Measurements from ENCODE around the gene CCSAP.
"Not testable (repeated sequence)": the region's sequence is repeated elsewhere in the genome, so short reads cannot be mapped to it uniquely, and the experiment has no call there.

The CCSAP gene

DNA sequence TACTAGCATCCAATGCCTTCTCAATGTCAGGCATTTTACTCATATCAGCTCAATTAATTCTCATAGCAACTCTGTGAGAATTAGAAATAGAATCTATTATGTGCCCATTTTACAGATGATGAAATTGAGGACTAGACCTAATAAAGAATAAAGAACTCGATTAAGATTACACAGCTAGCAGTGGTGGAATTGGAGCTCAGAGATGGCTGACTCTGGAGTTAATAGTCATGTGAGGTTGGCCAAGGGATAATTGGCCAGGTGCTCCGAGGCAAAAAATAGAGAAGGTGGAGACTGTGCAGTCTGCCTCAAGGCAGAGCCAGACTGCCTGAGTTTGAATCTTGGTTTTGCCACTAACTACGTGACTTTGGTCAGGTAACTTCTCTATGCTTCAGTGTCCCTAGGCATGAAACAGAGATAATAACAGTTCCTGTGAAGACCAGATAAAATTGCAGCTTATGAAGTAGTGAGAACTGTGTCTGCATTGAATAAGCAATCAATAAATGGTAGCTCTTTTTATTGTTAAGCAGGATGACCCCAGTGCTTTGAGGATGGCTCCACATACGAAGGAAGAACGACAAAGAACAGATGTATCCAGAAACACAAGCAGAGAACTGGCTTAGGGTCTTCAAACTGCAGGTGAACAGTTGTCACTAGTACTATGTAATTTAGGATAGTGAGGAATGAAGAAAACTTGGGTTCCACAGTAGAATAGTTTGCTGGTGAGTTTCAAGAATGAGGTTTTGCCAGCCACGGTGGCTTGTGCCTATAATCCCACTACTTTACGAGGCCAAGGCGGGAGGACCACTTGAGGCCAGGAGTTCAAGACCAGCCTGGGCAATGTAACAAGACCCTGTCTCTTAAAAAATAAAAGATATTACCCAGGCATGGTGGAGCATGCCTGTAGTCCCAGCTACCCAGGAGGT is 6.9 kb upstream of the CCSAP start:
- Mint-ChIP-seq H3K4me1 (no peaks in the 10 kb centered on the region), H3K4me3 (no peak overlapping the region), H3K36me3 (no peaks in the 10 kb centered on the region), H3K27me3 (peaks cover 39 to 46% of the 10 kb centered on the region in 2 donors), H3K27ac (no peak overlapping the region), H3K9me3 (peaks cover 0 to 3% of the 10 kb centered on the region in 2 donors)
- ATAC-seq (replicated peaks) (no peak), DNase-seq (no peak)

DNA sequence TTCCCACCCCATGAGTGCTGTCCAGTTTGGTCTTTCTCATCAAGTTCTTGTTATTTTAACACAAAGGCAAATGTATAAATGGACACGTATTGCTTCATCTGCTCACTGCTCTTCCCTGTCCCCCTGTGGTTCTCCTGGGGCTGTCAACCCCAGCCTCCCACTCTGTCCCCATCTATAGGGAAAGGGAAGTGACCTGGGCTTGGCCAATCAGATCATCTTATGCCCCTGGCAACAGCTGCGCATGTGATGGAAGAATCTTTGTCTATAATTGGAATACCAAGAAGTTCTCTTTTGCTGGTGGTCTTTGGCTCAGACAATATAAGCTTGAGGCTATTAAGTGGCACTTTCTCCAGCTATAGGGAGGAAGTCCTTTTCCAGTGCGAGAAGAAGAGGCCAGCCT is 4.7 kb upstream of the CCSAP start:
- no peak for DNase-seq
- ATAC-seq (replicated peaks) = no peak
- H3K36me3 Mint-ChIP-seq = no peaks in the 10 kb centered on the region
- H3K27me3 Mint-ChIP-seq = peaks cover 36% of the 10 kb centered on the region in 2 donors
- H3K27ac Mint-ChIP-seq = no peak overlapping the region
- peaks cover 5 to 8% of the 10 kb centered on the region in 2 donors for H3K4me1 Mint-ChIP-seq
- H3K9me3 Mint-ChIP-seq = peaks cover 0 to 1% of the 10 kb centered on the region in 2 donors
- H3K4me3 Mint-ChIP-seq = no peak overlapping the region

DNA sequence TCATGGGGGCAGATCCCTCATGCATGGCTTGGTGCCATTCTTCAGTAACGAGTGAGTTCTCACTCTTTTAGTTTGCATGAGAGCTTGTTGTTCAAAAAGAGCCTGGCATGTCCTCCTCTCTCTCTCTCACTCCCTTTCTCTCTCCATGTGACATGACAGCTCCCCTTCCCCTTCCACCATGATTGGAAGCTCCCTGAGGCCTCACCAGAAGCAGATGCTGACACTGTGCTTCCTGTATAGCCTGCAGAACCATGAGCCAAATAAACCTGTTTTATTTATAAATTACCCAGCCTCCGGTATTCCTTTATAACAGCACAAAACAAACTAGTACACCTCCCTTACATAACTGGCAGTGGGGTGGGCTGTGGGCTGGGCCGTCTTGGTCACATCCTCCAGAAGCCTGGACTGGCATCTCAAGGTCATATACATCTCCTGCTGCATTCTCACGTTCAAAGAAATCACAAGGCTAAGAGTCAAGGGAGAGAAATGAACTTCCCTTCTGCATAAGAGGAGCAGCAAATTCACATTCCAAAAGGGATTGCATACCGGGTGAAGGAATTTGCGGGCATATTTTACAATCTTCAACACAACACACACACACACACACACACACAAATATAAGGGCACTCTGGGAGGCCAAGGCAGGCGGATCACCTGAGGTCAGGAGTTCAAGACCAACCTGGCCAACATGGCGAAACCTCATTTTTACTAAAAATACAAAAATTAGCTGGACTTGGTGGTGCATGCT is 2.3 kb upstream of the CCSAP start:
- no peak overlapping the region for H3K4me3 Mint-ChIP-seq
- H3K27ac Mint-ChIP-seq = no peak overlapping the region
- no peaks in the 10 kb centered on the region for H3K36me3 Mint-ChIP-seq

DNA sequence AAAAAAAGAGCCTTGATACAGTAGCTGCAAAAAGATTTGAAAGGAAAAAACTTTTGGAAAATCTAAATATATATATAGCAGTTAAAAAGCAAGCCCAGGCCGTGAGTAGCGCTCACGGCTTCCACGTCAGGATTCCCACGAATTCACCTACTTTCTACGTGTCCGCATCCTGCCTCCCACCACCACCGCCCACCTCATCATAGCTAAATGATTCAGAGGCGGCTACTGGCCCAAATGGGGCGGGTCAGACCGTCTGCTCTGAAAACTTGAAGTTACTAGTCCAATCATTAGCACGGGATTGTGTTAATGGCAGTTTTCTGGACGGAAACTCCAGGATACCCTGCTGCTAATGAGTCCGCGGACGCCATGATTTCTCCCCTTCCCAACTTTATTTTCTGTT is 1.3 kb upstream of the CCSAP start:
- Mint-ChIP-seq H3K9me3 (peaks cover 0 to 1% of the 10 kb centered on the region in 2 donors), H3K4me1 (peaks cover 21 to 35% of the 10 kb centered on the region in 2 donors), H3K27ac (no peak overlapping the region), H3K27me3 (peaks cover 21 to 26% of the 10 kb centered on the region in 2 donors), H3K36me3 (peaks cover 0 to 5% of the 10 kb centered on the region in 2 donors), H3K4me3 (peak overlapping the region; percentile 4 to 21)
- no peak for ATAC-seq (replicated peaks)
- no peak for DNase-seq

More for the DNA sequence above, 2.3 kb upstream of the CCSAP start:
- Mint-ChIP-seq H3K9me3 (peaks cover 0 to 1% of the 10 kb centered on the region in 2 donors), H3K27me3 (peaks cover 24 to 26% of the 10 kb centered on the region in 2 donors), H3K4me1 (peaks cover 14 to 25% of the 10 kb centered on the region in 2 donors)
- DNase-seq (no peak), ATAC-seq (replicated peaks) (no peak)

DNA sequence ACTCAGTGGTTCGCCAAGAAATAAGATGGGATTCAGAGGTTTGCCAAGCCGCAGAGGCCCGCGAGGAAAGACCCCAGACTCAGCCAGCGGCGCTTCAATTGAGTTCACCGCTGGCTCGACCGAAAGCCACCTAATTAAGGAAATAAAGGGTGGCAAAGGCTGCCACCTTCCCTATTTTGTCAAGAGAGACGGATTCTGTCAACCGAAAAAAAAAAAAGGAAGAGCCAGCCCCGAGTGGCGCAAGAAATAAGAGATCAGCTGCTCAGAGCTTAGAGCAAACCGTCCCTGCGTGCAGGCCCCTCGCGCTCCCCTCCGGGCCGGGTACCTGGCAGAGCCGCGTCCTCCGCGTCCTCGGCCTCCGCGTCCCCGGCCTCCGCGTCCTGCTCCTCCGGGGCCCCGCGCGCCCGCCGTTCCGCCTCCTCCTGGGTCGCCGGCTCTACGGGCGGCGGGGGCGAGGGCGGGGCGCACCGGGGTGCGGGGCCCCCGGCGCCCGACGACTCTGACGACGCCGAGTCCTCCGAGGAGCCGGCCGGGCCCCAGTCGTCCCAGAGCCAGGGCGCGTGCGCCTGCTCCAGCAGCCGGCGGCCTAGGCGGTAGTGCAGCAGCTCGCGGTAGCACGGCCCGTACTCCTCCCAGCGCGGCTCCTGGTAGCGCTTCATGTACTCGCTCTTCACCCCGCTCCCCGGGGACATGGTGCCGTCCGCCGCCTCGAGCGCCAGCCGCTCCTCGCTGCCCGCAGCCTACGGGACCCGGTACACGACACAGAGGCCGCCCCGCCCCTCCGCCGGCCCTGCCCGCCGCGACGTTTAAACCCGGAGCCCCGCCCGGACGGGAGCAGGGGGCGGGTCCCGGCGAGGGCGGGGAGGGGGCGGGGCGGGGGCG is 832 bp downstream of the CCSAP start:
- peak overlapping the region; percentile 91 for H3K27ac Mint-ChIP-seq
- peaks cover 12 to 17% of the 10 kb centered on the region in 2 donors for H3K27me3 Mint-ChIP-seq
- ATAC-seq (replicated peaks) = peak; percentile 80 to 85

DNA sequence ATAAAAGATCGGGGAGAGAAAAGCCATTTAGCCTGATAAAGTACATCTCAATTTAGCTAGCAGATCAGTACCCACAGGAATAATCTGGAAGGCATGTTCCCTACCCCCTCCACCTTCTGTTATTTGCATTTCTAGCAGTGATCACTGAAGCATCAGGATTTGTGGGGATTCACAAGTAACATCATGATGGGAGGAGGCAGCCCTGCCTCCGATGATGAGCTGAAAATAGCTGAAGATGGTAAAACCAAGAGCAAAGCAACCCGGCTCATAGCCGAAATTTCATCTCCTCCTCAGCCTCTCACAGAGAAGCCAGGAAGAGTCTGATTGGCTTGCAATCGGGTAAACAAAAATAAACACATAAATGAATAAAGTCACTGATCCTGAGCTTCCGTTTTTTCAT is 2.4 kb downstream of the CCSAP start:
- DNase-seq = no peak
- no peak for ATAC-seq (replicated peaks)
- Mint-ChIP-seq H3K9me3 (peaks cover 0 to 1% of the 10 kb centered on the region in 2 donors), H3K4me3 (peak overlapping the region; percentile 52 to 56), H3K27ac (peak overlapping the region; percentile 62), H3K4me1 (peaks cover 31 to 59% of the 10 kb centered on the region in 2 donors), H3K36me3 (peaks cover 5 to 9% of the 10 kb centered on the region in 2 donors), H3K27me3 (peaks cover 5 to 9% of the 10 kb centered on the region in 2 donors)

More for the DNA sequence above, 832 bp downstream of the CCSAP start:
- H3K4me1 Mint-ChIP-seq = peaks cover 31 to 54% of the 10 kb centered on the region in 2 donors
- peaks cover 3 to 9% of the 10 kb centered on the region in 2 donors for H3K36me3 Mint-ChIP-seq
- H3K9me3 Mint-ChIP-seq = peaks cover 0 to 1% of the 10 kb centered on the region in 2 donors
- DNase-seq = peak; percentile 71
- peak overlapping the region; percentile 90 to 91 for H3K4me3 Mint-ChIP-seq

DNA sequence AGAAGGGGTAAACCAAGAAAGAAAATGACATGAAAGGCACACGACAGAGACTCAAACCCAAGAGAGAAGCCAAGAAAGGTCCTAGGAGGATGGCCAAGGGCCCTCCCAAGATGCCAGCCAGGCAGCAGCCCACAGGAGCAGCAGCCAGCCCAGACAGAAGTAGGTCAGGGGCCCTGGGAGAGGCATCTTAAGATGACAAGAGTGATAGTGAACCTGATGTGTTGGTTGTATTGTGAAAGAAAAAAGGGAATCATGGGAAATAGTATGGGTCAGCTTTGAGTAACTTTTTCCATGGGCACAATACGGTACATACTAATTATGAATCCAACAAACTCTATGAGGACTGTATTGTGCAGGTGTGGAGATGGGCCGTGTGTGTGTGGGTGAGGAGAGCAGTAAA is 3.3 kb downstream of the CCSAP start:
- H3K27me3 Mint-ChIP-seq = no peaks in the 10 kb centered on the region
- peaks cover 31 to 59% of the 10 kb centered on the region in 2 donors for H3K4me1 Mint-ChIP-seq
- H3K9me3 Mint-ChIP-seq = no peaks in the 10 kb centered on the region
- DNase-seq (no peak), ATAC-seq (replicated peaks) (no peak)
- peak overlapping the region in 1 of 2 donors; percentile 29 for H3K4me3 Mint-ChIP-seq
- no peak overlapping the region for H3K27ac Mint-ChIP-seq
- peaks cover 11 to 19% of the 10 kb centered on the region in 2 donors for H3K36me3 Mint-ChIP-seq

DNA sequence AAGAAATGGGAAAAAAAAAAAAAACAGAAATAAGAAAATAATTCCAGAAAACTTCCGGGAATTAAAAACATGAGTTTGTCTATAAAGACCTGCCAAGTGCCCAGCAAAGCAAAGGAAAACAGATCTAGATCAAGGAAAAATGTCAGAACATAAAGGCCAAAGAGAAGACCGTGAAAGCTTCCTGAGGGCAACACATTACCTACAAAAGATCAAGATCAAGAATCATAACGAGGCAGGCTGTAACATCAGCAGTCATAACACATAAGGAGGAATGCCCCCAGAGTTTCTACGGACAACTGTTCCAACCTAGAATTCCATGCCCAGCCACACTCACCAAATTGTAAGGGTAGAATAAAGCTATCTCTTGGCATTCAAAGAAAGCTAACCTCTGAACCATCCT is 3.8 kb downstream of the CCSAP start:
- Mint-ChIP-seq H3K27ac (no peak overlapping the region), H3K36me3 (peaks cover 13 to 23% of the 10 kb centered on the region in 2 donors), H3K4me3 (no peak overlapping the region), H3K27me3 (no peaks in the 10 kb centered on the region), H3K4me1 (peaks cover 31 to 59% of the 10 kb centered on the region in 2 donors), H3K9me3 (peaks cover 2 to 3% of the 10 kb centered on the region in 2 donors)
- ATAC-seq (replicated peaks) = no peak
- DNase-seq = no peak

DNA sequence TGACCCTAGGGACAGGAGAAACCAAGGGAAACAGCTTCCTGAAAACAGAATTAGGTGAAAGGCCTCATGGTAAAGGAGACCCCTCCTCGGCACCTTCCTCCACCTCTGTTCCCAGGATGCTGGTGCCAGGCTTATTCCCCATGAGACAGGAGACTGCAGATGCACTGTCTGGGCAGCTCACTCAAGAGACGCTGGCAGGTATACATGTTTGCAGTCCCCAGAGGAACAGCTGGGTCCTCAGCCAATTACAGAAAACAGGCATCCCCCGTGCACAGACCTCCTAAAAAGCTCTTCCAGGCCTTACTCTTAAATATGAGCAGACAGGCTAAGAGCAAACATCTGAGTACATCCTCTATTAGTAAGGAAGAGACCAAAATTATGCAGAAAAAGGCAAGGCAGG is 6.5 kb downstream of the CCSAP start:
- Mint-ChIP-seq H3K9me3 (peaks cover 2 to 3% of the 10 kb centered on the region in 2 donors), H3K4me3 (no peak overlapping the region), H3K36me3 (peaks cover 13 to 23% of the 10 kb centered on the region in 2 donors), H3K4me1 (peaks cover 23 to 47% of the 10 kb centered on the region in 2 donors), H3K27me3 (no peaks in the 10 kb centered on the region), H3K27ac (peak overlapping the region; percentile 77)
- DNase-seq (no peak), ATAC-seq (replicated peaks) (no peak)

DNA sequence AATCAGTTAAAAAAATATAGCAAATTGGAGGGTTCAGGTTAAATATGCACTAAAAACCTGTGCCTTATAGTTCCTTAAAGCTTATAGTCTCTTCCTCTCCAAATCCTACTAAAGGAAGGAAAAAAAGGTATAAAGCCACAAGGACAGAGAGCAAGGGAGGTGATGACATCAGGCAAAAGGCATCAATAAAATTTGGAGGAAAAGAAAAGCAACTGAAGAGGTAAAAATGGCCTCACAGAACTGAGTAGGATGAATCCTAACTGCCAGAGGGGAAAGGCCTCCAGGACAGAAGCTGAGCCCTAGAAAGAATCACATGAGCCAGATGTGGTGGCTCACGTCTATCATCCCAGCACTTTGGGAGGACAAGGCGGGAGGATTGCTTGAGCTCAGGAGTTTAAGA is 8.1 kb downstream of the CCSAP start:
- Mint-ChIP-seq H3K27me3 (no peaks in the 10 kb centered on the region), H3K4me3 (no peak overlapping the region), H3K27ac (no peak overlapping the region), H3K4me1 (peaks cover 16 to 35% of the 10 kb centered on the region in 2 donors), H3K36me3 (peaks cover 16 to 27% of the 10 kb centered on the region in 2 donors), H3K9me3 (peaks cover 2 to 3% of the 10 kb centered on the region in 2 donors)
- ATAC-seq (replicated peaks) = no peak
- DNase-seq = no peak

DNA sequence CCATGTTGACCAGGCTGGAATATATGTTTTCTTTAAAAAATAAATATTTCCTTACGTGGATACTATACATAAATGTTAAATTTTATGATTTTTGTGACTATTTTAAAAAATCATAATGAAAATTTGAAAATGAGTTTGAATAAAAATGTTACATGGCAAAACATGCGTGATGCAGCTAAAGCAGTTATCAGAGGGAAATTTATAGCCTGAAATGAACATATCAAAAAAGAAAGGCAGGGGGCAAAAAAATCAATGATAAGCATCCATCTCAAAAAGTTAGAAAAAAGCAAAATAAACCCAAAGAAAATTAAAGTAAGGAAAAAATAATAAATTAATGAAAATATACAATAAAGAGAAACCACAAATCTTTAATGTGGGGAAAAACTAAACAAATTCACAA is 8.6 kb downstream of the CCSAP start:
- no peak overlapping the region for H3K4me3 Mint-ChIP-seq
- peaks cover 11 to 31% of the 10 kb centered on the region in 2 donors for H3K4me1 Mint-ChIP-seq
- no peak for ATAC-seq (replicated peaks)

DNA sequence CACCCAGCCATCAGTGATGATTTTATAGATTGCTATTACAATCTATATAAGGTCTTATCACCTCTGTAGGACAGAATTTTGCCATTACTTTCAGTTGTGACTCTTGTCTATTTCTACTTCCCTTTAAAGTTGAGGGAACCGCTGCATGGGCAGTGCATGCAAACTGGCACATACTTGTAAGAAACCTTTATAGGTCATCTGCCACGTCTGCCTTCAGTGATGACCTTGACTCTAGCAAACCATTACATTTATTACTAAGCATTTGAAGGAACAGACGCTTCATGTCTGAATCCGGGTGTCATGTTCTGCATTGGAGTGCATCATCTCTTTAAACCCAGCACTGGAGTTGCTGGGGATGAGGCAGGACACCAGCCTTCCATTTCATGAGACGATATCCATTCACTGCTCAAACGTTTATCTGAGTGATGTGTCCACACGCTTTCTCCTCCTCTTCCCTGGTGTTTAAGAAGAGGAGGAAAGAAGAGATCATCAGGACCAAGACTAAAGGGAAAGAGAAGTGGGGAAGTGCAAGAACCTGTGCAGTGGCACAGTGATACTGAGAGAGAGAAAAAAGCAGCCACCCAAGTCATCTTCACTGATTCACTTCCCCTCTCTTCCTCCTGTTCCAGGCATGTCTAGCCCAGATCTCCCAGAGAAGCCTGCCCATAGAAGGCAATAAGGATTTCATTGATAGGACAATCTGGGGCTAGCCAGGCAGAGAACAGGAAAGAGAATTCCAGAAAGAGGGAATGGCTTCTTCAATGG is 14.1 kb downstream of the CCSAP start:
- DNase-seq (no peak), ATAC-seq (replicated peaks) (peak; percentile 81 to 83)
- Mint-ChIP-seq H3K36me3 (peaks cover 22 to 30% of the 10 kb centered on the region in 2 donors), H3K27me3 (no peaks in the 10 kb centered on the region), H3K4me3 (peak overlapping the region in 1 of 2 donors; percentile 14), H3K4me1 (peaks cover 23 to 25% of the 10 kb centered on the region in 2 donors), H3K9me3 (no peaks in the 10 kb centered on the region), H3K27ac (peak overlapping the region; percentile 79)

More for the DNA sequence above, 8.6 kb downstream of the CCSAP start:
- Mint-ChIP-seq H3K27me3 (no peaks in the 10 kb centered on the region), H3K36me3 (peaks cover 16 to 24% of the 10 kb centered on the region in 2 donors), H3K27ac (no peak overlapping the region), H3K9me3 (peaks cover 2 to 3% of the 10 kb centered on the region in 2 donors)
- no peak for DNase-seq

DNA sequence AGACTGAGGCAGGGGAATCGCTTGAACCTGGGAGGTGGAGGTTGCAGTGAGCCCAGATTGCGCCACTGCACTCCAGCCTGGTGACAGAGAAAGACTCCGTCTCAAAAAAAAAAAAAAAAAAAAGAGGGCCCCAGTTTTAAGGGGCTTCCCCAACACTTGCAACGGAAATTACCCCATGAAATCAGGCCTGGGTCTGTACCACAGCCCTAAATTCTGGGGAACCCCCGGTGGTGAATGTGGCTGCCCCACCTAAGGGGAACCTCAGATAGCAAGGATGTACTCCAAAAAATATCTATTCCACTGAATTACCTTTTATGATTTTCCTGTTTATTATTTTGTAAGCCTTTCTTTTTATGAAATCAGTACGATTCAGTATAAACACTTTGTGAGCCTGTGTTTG is 15.1 kb downstream of the CCSAP start:
- not testable (repeated sequence) for H3K9me3 Mint-ChIP-seq, H3K4me3 Mint-ChIP-seq, H3K27me3 Mint-ChIP-seq
- peak; percentile 21 for DNase-seq
- peak; percentile 57 to 60 for ATAC-seq (replicated peaks)
- Mint-ChIP-seq H3K4me1 (peaks cover 23 to 25% of the 10 kb centered on the region in 2 donors), H3K36me3 (peaks cover 26 to 35% of the 10 kb centered on the region in 2 donors), H3K27ac (peak overlapping the region; percentile 79)

All from stimulated activated naive B cell treated with anti-CD40 and anti-IgM and Interleukin-4, amounts not matched to agents 10 μg/mL and 1 μg/mL and 100 μg/mL, for 72 hours (primary cell).